Keratinocyte (primary cell): ENCODE measurements around the gene FBN2. TPM values are rescaled to one million over a fixed set of nuclear protein-coding genes. Genes with fewer than 3 reads are reported as not detected.

Experiments used
- DNase-seq: peaks from one replicate; pipeline ENCODE4 v3.0.0-alpha.2; 2011; ENCODE audit warnings: low read depth, missing footprints, low spot score
- FAIRE-seq: peaks from 2 replicates; lab custom pipeline; 2011; peaks lifted over from hg19 to GRCh38; lab: Jason Lieb, UNC
- H2AFZ ChIP-seq: 2 replicates; pipeline ENCODE4 v1.6.0; 2012; ENCODE audit warnings: low read length, control low read depth, inconsistent platforms; ENCODE audit not compliant: control insufficient read depth
- H3K27ac ChIP-seq: 2 replicates; pipeline ENCODE4 v1.5.1; 2011; ENCODE audit warnings: low read length; ENCODE audit not compliant: control insufficient read depth, insufficient read depth
- H3K27me3 ChIP-seq: 3 replicates; pipeline ENCODE4 v1.6.0; 2011; ENCODE audit warnings: low read length; ENCODE audit not compliant: control insufficient read depth, insufficient read depth; ENCODE audit errors: extremely low read depth
- H3K36me3 ChIP-seq, 2 experiments: 2 replicates in 1 of 2; 3 replicates in 1 of 2; pipeline ENCODE4 v1.5.1; 2011; ENCODE audit warnings: low read length in 2 of 2, mild to moderate bottlenecking in 1 of 2; ENCODE audit not compliant: control insufficient read depth in 2 of 2, insufficient read depth in 2 of 2; ENCODE audit errors: extremely low read depth in 1 of 2
- H3K4me1 ChIP-seq: 3 replicates; pipeline ENCODE4 v1.5.1; 2011; ENCODE audit warnings: low read length; ENCODE audit not compliant: control insufficient read depth, insufficient read depth; ENCODE audit errors: extremely low read depth
- H3K4me2 ChIP-seq: 3 replicates; pipeline ENCODE4 v1.6.0; 2011; ENCODE audit warnings: low read depth, low read length; ENCODE audit not compliant: control insufficient read depth, insufficient read depth; ENCODE audit errors: extremely low read depth
- H3K4me3 ChIP-seq, 3 experiments: fragments of 200-600 bp in 1 of 3; sonication (generic) in 1 of 3; 2 replicates in 2 of 3; 3 replicates in 1 of 3; pipeline ENCODE4 v1.5.1; 2011 to 2016; ENCODE audit warnings: low read length in 3 of 3, mild to moderate bottlenecking in 3 of 3, control low read depth in 2 of 3, inconsistent platforms in 1 of 3, low read depth in 1 of 3, mixed read lengths in 1 of 3, mixed run types in 1 of 3, moderate library complexity in 1 of 3; ENCODE audit not compliant: control insufficient read depth in 2 of 3, insufficient read depth in 2 of 3; ENCODE audit errors: extremely low read depth in 1 of 3
- H3K79me2 ChIP-seq: 2 replicates; pipeline ENCODE4 v1.6.0; 2012; ENCODE audit warnings: low read length; ENCODE audit not compliant: control insufficient read depth, insufficient read depth
- H3K9ac ChIP-seq: 3 replicates; pipeline ENCODE4 v1.6.0; 2011; ENCODE audit warnings: low read length; ENCODE audit not compliant: control insufficient read depth, insufficient read depth; ENCODE audit errors: extremely low read depth
- H3K9me1 ChIP-seq: 3 replicates; pipeline ENCODE4 v1.6.0; 2011; ENCODE audit warnings: low read length; ENCODE audit not compliant: control insufficient read depth, insufficient read depth; ENCODE audit errors: extremely low read depth
- H3K9me3 ChIP-seq: 2 replicates; pipeline ENCODE4 v1.5.1; 2012; ENCODE audit warnings: low read depth, low read length; ENCODE audit not compliant: control insufficient read depth
- H4K20me1 ChIP-seq: 3 replicates; pipeline ENCODE4 v1.6.0; 2011; ENCODE audit warnings: low read length; ENCODE audit not compliant: control insufficient read depth, insufficient read depth; ENCODE audit errors: extremely low read depth
- EZH2 ChIP-seq: IDR thresholded peaks from one replicate; pipeline ENCODE4 v1.6.1; 2012; ENCODE audit warnings: inconsistent platforms, mild to moderate bottlenecking, low read length, moderate library complexity
- dilution Hi-C: fragments of 300-500 bp; cut with MboI; formaldehyde crosslinking; loops from one replicate; pipeline ENCODE4 v1.7.0; 2020; ENCODE audit warnings: low sequenced_read_pairs; ENCODE audit not compliant: extremely low pct_ligation_motif_present
- polyA plus RNA-seq, 5 experiments: library from polyadenylated mRNA; depleted of rRNA in 3 of 5; stranded (reverse) in 3 of 5; stranded (forward) in 1 of 5; unstranded in 1 of 5; fragments of >200 nt; gene quantifications; 1 replicate in 1 of 5; 2 replicates in 3 of 5; 3 replicates in 1 of 5; pipeline versions ENCODE4 v1.2.1 to v1.2.3, GENCODE V29; 2011 to 2012; ENCODE audit warnings: missing spikeins in 2 of 5, low read depth in 1 of 5, low replicate concordance in 1 of 5
- TF ChIP-seq, protein P1 (sequence below), 3 experiments: IDR thresholded peaks in 1 of 3; conservative IDR thresholded peaks in 1 of 3; optimal IDR thresholded peaks in 1 of 3; 2 replicates in 2 of 3; 3 replicates in 1 of 3; pipeline versions ENCODE3 to v1.5.1; 2011; ENCODE audit warnings: low read length in 3 of 3, mild to moderate bottlenecking in 3 of 3, moderate library complexity in 2 of 3, control low read depth in 1 of 3, inconsistent platforms in 1 of 3; ENCODE audit not compliant: insufficient read depth in 2 of 3; ENCODE audit errors: extremely low read depth in 1 of 3

FBN2 gene
- polyA plus RNA-seq, 1 donor (not counting 4 experiments of a cell fraction or from before 2014, with no cell fraction given), result 30.1 TPM

DNA sequence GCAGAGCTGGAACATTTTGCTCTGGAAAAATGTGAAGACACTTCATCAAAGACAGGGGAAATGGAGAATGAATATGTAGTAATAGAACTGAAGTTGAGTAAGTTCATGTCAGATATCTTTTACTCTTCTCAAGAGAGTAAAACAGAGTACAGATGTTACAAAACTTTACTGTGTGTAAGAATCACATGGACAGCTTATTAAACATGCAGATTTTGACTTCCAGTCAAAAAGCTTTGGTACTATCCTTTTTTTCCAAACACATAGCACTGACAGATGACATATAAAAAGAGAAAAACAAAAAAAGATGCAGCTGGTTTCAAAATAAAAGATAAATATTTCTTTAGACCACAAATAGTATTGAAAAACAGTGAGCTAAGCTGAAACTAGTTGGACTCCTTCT lies 115.4 kb downstream of the FBN2 start:
- H3K4me2 ChIP-seq, result no peak overlapping the region
- dilution Hi-C loops, result no loop called here
- no peaks in the 10 kb centered on the region for H3K9me1 ChIP-seq
- H3K4me3 ChIP-seq, result no peak overlapping the region
- no peaks in the 10 kb centered on the region for H3K4me1 ChIP-seq
- no peak overlapping the region for H3K9ac ChIP-seq
- no peak for TF ChIP-seq EZH2
- TF ChIP-seq, protein P1, sequence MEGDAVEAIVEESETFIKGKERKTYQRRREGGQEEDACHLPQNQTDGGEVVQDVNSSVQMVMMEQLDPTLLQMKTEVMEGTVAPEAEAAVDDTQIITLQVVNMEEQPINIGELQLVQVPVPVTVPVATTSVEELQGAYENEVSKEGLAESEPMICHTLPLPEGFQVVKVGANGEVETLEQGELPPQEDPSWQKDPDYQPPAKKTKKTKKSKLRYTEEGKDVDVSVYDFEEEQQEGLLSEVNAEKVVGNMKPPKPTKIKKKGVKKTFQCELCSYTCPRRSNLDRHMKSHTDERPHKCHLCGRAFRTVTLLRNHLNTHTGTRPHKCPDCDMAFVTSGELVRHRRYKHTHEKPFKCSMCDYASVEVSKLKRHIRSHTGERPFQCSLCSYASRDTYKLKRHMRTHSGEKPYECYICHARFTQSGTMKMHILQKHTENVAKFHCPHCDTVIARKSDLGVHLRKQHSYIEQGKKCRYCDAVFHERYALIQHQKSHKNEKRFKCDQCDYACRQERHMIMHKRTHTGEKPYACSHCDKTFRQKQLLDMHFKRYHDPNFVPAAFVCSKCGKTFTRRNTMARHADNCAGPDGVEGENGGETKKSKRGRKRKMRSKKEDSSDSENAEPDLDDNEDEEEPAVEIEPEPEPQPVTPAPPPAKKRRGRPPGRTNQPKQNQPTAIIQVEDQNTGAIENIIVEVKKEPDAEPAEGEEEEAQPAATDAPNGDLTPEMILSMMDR (optimal IDR thresholded peaks at IDR 0.05 in 1 of 3, IDR thresholded peaks at IDR 0.05 in 1 of 3, conservative IDR thresholded peaks at IDR 0.05 in 1 of 3; ENCODE audit: extremely low read depth in 1 of 3, insufficient read depth in 2 of 3, low read length in 3 of 3), result no peak
- FAIRE-seq (no peak), DNase-seq (no peak)
- no peaks in the 10 kb centered on the region for H3K79me2 ChIP-seq
- H3K27ac ChIP-seq, result no peak overlapping the region
- no peak overlapping the region for H2AFZ ChIP-seq
- H3K27me3 ChIP-seq, result no peaks in the 10 kb centered on the region
- no peaks in the 10 kb centered on the region for H3K9me3 ChIP-seq
- no peaks in the 10 kb centered on the region for H3K36me3 ChIP-seq
- H4K20me1 ChIP-seq, result no peaks in the 10 kb centered on the region

DNA sequence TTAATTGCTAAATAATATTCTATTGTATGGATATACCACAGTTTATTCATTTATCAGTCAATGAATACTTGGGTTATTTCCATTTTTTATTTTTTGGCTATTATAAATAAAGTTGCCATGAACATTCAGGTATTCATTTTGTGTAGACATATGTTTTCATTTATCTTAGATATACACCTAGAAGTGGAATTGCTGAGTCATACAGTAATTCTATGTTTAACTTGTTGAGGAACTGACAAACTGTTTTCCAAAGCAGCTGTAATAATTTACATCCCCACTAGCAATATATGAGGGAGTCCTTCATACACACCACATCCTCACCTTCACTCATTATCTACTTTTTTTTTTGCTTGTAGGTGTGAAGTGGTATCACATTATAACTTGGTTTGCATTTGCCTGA lies 123.6 kb downstream of the FBN2 start:
- H3K9me1 ChIP-seq, result no peaks in the 10 kb centered on the region
- no peak for DNase-seq
- no peaks in the 10 kb centered on the region for H4K20me1 ChIP-seq
- H3K9me3 ChIP-seq, result no peaks in the 10 kb centered on the region
- no peaks in the 10 kb centered on the region for H3K79me2 ChIP-seq
- no peak for FAIRE-seq
- no peak overlapping the region for H3K4me2 ChIP-seq
- TF ChIP-seq, protein P1 (optimal IDR thresholded peaks at IDR 0.05 in 1 of 3, IDR thresholded peaks at IDR 0.05 in 1 of 3, conservative IDR thresholded peaks at IDR 0.05 in 1 of 3; ENCODE audit: extremely low read depth in 1 of 3, insufficient read depth in 2 of 3, low read length in 3 of 3), result no peak
- H3K4me3 ChIP-seq, result no peak overlapping the region
- dilution Hi-C loops, result no loop called here
- no peak overlapping the region for H3K27ac ChIP-seq
- no peak overlapping the region for H3K9ac ChIP-seq
- no peaks in the 10 kb centered on the region for H3K27me3 ChIP-seq
- peaks cover 12% of the 10 kb centered on the region for H3K4me1 ChIP-seq
- H2AFZ ChIP-seq, result no peak overlapping the region
- peaks cover 2 to 4% of the 10 kb centered on the region in 2 experiments for H3K36me3 ChIP-seq
